AG08396 (cell line): ENCODE measurements around the gene MYO5C.

Experiments
- DNase-seq: peaks from one replicate; pipeline ENCODE4 v3.0.0; 2012; ENCODE audit warnings: low spot score, mixed read lengths

Gene MYO5C

GRCh38 chr15:52280326-52281084 is 15.1 kb downstream of the MYO5C start:
- no peak for DNase-seq

GRCh38 chr15:52278636-52279367 is 16.8 kb downstream of the MYO5C start:
- DNase-seq: no peak

- DNase-seq: no peak
Measured at GRCh38 chr15:52278135-52278534, 17.5 kb downstream of the MYO5C start.

- DNase-seq: no peak
Measured at GRCh38 chr15:52277575-52277974, 18.0 kb downstream of the MYO5C start.

GRCh38 chr15:52276256-52276770 is 19.3 kb downstream of the MYO5C start:
- no peak for DNase-seq

GRCh38 chr15:52263563-52264282 is 31.9 kb downstream of the MYO5C start:
- DNase-seq: no peak

GRCh38 chr15:52262364-52262763 is 33.2 kb downstream of the MYO5C start:
- DNase-seq: no peak

- DNase-seq: peak; percentile 76
Measured at GRCh38 chr15:52261498-52262242, 33.9 kb downstream of the MYO5C start.

- no peak for DNase-seq
Measured at GRCh38 chr15:52261026-52261425, 34.6 kb downstream of the MYO5C start.

GRCh38 chr15:52259503-52259902 is 36.1 kb downstream of the MYO5C start:
- no peak for DNase-seq

GRCh38 chr15:52258461-52258860 is 37.1 kb downstream of the MYO5C start:
- no peak for DNase-seq

- DNase-seq: no peak
Measured at GRCh38 chr15:52257734-52258062, 37.9 kb downstream of the MYO5C start.

- no peak for DNase-seq
Measured at GRCh38 chr15:52256930-52257733, 38.5 kb downstream of the MYO5C start.

GRCh38 chr15:52256366-52256765 is 39.2 kb downstream of the MYO5C start:
- peak; percentile 71 for DNase-seq

- DNase-seq: no peak
Measured at GRCh38 chr15:52255935-52256334, 39.7 kb downstream of the MYO5C start.

- DNase-seq: no peak
Measured at GRCh38 chr15:52255008-52255407, 40.6 kb downstream of the MYO5C start.

GRCh38 chr15:52254391-52254790 is 41.2 kb downstream of the MYO5C start:
- DNase-seq: no peak

GRCh38 chr15:52252781-52253180 is 42.8 kb downstream of the MYO5C start:
- DNase-seq: peak; percentile 74

- DNase-seq: no peak
Measured at GRCh38 chr15:52251144-52251860, 44.3 kb downstream of the MYO5C start.

GRCh38 chr15:52247461-52247860 is 48.1 kb downstream of the MYO5C start:
- DNase-seq: no peak
